ENCODE measurements around the gene XPO6. TPM values are rescaled to one million over a fixed set of nuclear protein-coding genes. Genes with fewer than 3 reads are reported as not detected.

XPO6 gene
- total RNA-seq, 2 experiments from 2014 or later = 234 to 241 TPM

GRCh38 chr16:28092721-28093384 lies 118.9 kb downstream of the XPO6 start:
- DNase-seq = no peak
- Mint-ChIP-seq H3K4me3 (no peak overlapping the region), H3K27me3 (no peaks in the 10 kb centered on the region), H3K9me3 (peaks cover 2% of the 10 kb centered on the region), H3K4me1 (peaks cover 2% of the 10 kb centered on the region), H3K36me3 (peaks cover 7% of the 10 kb centered on the region), H3K27ac (no peak overlapping the region)

DNA sequence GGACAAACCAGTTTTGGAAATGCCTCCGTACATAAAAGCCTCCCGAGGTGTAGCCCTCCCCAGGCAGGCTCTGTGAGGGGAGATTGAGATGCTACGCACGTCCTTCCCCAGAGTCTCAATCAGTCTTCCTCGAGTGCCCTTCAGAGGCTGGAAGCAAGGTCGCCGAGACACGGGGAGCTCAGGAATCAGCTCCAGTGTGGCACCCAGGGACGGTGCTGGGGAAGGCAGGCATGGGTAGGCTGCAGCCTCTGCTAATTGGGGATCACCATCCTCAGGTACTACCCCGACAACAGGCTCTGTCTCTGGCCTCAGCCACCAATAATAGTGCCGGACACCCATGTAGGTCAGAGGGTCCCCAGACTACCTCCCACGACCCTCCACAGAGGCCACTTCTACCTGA lies 120.1 kb downstream of the XPO6 start:
- Mint-ChIP-seq H3K4me1 (peaks cover 2% of the 10 kb centered on the region), H3K36me3 (peaks cover 2% of the 10 kb centered on the region), H3K27me3 (no peaks in the 10 kb centered on the region), H3K9me3 (peaks cover 2% of the 10 kb centered on the region), H3K27ac (no peak overlapping the region), H3K4me3 (no peak overlapping the region)
- no peak for DNase-seq

DNA sequence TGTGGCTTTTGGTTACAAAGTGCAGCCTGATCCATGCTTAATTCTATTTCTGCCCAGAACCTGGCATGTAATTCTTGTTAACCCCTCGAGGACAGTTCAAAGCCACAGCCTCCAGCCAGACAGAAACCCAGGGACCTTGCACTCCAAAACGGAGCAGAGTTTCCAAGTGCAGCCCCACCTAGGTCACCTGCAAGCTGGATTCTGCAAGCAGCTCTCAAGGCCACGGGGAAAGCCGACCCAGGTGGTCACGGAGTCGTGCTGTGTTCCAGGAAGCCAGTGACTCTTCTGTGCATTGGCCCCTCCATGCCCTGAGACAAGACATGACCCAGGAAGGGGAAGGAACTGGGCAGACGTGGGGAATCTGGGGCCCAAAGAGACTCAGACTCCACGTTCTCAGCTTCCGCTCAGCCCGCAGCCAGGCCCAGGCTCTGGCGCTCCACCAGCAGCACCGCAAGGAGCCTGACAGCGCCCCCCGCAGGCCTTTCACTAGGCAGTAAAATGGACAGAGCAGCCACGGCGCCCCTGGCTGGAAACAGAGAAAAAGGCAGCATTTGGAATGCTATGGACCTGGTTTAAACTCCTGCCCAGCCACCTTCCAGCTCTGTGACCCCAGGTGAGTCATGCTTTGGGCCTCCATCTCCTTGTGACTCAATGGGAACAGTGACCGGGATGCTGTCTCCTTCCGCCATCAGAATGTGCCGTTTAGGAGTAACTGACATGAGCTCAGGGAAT lies 121.0 kb downstream of the XPO6 start:
- Mint-ChIP-seq H3K4me3 (no peak overlapping the region), H3K4me1 (peaks cover 2% of the 10 kb centered on the region), H3K27me3 (no peaks in the 10 kb centered on the region), H3K36me3 (no peaks in the 10 kb centered on the region), H3K9me3 (peaks cover 2% of the 10 kb centered on the region), H3K27ac (peak overlapping the region; percentile 11)
- no peak for DNase-seq

GRCh38 chr16:28089992-28090365 lies 121.8 kb downstream of the XPO6 start:
- H3K9me3 Mint-ChIP-seq = peaks cover 2% of the 10 kb centered on the region
- H3K27me3 Mint-ChIP-seq = no peaks in the 10 kb centered on the region
- no peak overlapping the region for H3K4me3 Mint-ChIP-seq
- DNase-seq = no peak
- H3K4me1 Mint-ChIP-seq = peaks cover 2% of the 10 kb centered on the region
- no peaks in the 10 kb centered on the region for H3K36me3 Mint-ChIP-seq
- H3K27ac Mint-ChIP-seq = peak overlapping the region; percentile 11

- Mint-ChIP-seq H3K4me1 (peaks cover 2% of the 10 kb centered on the region), H3K27me3 (no peaks in the 10 kb centered on the region), H3K27ac (no peak overlapping the region), H3K36me3 (no peaks in the 10 kb centered on the region), H3K4me3 (no peak overlapping the region), H3K9me3 (peaks cover 2% of the 10 kb centered on the region)
- no peak for DNase-seq
These were observed 122.4 kb downstream of the XPO6 start for GRCh38 chr16:28089205-28089991.

DNA sequence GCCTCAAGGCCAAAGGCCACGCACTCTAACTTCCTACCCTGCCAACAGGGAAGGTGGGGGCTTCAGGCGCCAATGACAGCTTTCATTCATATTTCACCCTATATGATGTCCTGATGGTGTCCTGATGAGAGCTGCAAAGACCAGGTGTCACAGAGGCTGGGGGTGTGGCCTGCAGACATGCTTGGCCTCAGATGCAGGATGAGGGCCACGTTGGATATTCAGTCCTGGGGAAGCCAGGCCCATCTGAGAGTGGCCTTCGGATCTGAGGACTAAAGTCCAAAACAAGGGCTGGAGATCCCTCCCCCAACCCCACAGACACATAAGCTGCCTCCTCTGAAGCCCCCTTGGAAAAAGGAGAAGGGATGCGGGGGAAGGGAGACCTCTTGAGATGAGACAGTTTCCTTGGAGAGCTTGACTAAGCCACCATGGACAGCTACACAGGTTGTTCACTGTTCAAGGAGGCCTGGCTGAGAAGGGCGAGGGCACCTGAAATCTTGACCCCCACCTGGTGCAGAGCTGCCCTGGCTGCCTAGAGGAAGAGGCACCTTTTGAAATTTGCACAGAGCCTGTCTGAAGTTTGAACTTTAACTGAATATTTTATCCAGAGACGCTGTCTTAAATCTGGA lies 124.0 kb downstream of the XPO6 start:
- no peaks in the 10 kb centered on the region for H3K27me3 Mint-ChIP-seq
- no peaks in the 10 kb centered on the region for H3K36me3 Mint-ChIP-seq
- peaks cover 2% of the 10 kb centered on the region for H3K4me1 Mint-ChIP-seq
- peaks cover 2% of the 10 kb centered on the region for H3K9me3 Mint-ChIP-seq
- H3K27ac Mint-ChIP-seq = no peak overlapping the region
- no peak for DNase-seq
- no peak overlapping the region for H3K4me3 Mint-ChIP-seq

GRCh38 chr16:28087140-28087660 lies 124.6 kb downstream of the XPO6 start:
- DNase-seq = no peak
- Mint-ChIP-seq H3K4me3 (no peak overlapping the region), H3K27ac (no peak overlapping the region), H3K4me1 (peaks cover 2% of the 10 kb centered on the region), H3K9me3 (peaks cover 2% of the 10 kb centered on the region), H3K27me3 (no peaks in the 10 kb centered on the region), H3K36me3 (no peaks in the 10 kb centered on the region)

DNA sequence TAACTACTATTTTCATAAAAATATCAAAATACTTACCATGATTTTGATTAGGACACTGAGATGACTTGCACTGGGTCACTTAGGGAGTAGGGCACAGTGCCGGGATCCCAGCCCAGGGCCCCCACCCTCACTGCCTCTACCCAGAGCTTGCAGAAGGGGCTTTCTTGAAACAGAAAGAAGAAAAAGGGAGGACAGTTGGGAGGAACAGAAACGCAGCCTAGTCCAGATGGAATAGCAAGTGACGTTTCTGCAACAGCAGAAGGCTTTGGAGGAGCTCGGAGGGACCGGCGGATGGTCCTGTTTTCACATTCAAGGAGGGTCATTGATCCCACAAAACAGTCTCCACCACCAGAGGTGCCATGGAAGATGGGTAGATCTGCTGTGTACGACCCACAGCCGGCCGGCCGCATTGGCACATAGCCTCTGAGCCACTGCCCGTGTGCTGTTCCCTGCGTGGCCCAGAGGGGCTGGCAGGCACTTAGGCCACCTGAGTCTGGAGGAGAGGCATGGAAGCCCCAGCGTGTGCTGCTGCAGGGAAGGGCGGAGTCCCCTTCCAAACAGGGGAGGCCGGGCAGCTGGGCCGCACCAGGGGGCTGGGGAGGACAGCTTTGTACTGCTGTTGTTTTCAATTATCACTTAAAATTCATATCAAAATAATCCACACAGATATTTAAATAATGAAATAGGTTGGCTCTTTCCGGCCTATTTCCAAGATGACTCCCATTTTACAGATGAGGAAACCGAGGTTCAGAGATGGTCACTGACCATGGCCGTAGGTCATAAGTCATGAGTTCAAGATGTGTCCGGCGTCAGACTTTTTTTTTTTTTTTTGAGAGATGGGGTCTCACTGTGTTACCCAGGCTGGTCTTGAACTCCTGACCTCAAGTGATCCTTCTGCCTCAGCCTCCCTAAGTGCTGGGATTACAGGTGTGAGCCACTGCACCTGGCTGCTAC lies 125.3 kb downstream of the XPO6 start:
- Mint-ChIP-seq H3K36me3 (no peaks in the 10 kb centered on the region), H3K4me3 (no peak overlapping the region), H3K9me3 (peaks cover 2% of the 10 kb centered on the region), H3K4me1 (peaks cover 2% of the 10 kb centered on the region), H3K27ac (no peak overlapping the region), H3K27me3 (no peaks in the 10 kb centered on the region)
- DNase-seq = no peak

GRCh38 chr16:28085389-28086171 lies 126.2 kb downstream of the XPO6 start:
- Mint-ChIP-seq H3K9me3 (peaks cover 2% of the 10 kb centered on the region), H3K27ac (no peak overlapping the region), H3K27me3 (no peaks in the 10 kb centered on the region), H3K4me3 (no peak overlapping the region), H3K4me1 (peaks cover 2% of the 10 kb centered on the region), H3K36me3 (no peaks in the 10 kb centered on the region)
- DNase-seq = no peak

DNA sequence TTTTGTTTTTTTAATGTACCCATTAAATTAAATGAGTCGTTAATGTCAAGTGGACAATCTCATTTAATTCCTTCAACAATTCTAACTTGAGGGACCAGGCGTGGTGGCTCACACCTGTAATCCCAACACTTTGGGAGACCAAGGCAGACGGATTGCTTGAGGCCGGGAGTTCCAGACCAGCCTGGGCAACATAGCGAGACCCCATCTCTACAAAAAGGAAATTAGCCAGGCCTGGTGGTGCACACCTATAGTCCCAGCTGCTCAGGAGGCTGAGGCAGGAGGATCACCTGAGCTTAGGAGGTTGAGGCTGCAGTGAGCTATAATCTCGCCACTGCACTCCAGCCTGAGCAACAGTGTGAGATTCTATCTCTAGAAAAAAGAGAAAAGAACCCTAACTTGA lies 127.6 kb downstream of the XPO6 start:
- Mint-ChIP-seq H3K4me3 (no peak overlapping the region), H3K9me3 (peaks cover under 1% of the 10 kb centered on the region), H3K36me3 (no peaks in the 10 kb centered on the region), H3K27ac (no peak overlapping the region), H3K27me3 (no peaks in the 10 kb centered on the region), H3K4me1 (no peaks in the 10 kb centered on the region)
- DNase-seq = no peak

DNA sequence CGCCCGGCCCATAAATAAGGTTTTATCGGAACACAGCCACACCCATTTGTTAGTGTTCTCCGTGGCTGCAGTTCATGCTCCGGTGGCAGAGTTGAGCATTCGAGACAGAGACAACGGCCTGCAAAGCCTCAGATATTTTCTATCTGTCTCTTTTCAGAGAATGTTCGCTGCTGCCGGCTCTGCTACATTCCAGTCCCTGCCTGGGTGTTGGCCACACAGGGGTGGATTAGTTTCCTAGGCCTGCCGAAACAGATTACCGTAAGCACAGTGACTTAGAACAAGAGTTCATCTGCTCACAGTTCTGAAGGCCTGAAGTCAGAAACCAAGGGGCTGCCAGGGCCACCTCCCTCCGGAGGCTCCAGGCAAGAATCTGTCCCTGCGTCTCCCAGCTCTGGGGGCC lies 129.1 kb downstream of the XPO6 start:
- Mint-ChIP-seq H3K9me3 (no peaks in the 10 kb centered on the region), H3K36me3 (no peaks in the 10 kb centered on the region), H3K4me1 (no peaks in the 10 kb centered on the region), H3K27me3 (no peaks in the 10 kb centered on the region), H3K4me3 (no peak overlapping the region), H3K27ac (no peak overlapping the region)
- no peak for DNase-seq

- DNase-seq = no peak
- no peaks in the 10 kb centered on the region for H3K36me3 Mint-ChIP-seq
- no peak overlapping the region for H3K27ac Mint-ChIP-seq
- no peak overlapping the region for H3K4me3 Mint-ChIP-seq
- no peaks in the 10 kb centered on the region for H3K9me3 Mint-ChIP-seq
- H3K4me1 Mint-ChIP-seq = no peaks in the 10 kb centered on the region
- no peaks in the 10 kb centered on the region for H3K27me3 Mint-ChIP-seq
These were observed 130.3 kb downstream of the XPO6 start for GRCh38 chr16:28081391-28081968.

DNA sequence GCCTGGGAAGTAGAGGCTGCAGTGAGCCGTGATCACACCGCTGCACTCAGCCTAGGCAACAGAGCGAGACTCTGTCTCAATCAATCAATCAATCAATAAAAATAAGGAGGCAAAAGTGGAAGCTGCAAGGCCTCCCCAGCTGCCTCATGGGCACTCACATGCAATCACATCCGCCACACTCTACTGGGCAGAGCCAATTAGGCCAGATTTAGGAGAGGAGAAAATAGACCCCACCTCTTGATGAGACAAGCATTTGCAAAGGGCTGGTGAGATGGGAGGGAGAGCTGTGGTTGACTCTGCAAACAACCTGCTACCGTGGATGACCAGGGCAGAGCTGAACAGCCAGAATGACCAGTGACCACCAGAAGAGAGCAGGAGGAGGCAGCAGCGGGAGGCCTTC lies 133.5 kb downstream of the XPO6 start:
- H3K27ac Mint-ChIP-seq = no peak overlapping the region
- no peaks in the 10 kb centered on the region for H3K36me3 Mint-ChIP-seq
- H3K9me3 Mint-ChIP-seq = no peaks in the 10 kb centered on the region
- no peaks in the 10 kb centered on the region for H3K4me1 Mint-ChIP-seq
- no peak overlapping the region for H3K4me3 Mint-ChIP-seq
- no peaks in the 10 kb centered on the region for H3K27me3 Mint-ChIP-seq
- no peak for DNase-seq

All from activated naive CD8-positive, alpha-beta T cell treated with anti-CD3 and anti-CD28 coated beads for 36 hours (primary cell).